GM18868 (cell line): ENCODE data around the gene STMN1.
"Not testable (repeated sequence)": the region's sequence is repeated elsewhere in the genome, so short reads cannot be mapped to it uniquely, and the experiment has no call there.

Experiments used
- ATAC-seq: cut with Tn5 transposase; IDR thresholded peaks from one replicate; pipeline ENCODE4 v1.9.1; 2021; ENCODE audit warnings: mild to moderate bottlenecking, moderate library complexity; ENCODE audit not compliant: unreplicated experiment

STMN1 gene

GRCh38 chr1:25905680-25906643 is at the start of gene STMN1:
TSS of gene STMN1 (minus strand) at chr1:25906419. CDS start at chr1:25904676, 1,743 bp downstream.
- ATAC-seq: peak; percentile 71

- no peak for ATAC-seq
These were observed 49.3 kb upstream of the STMN1 start for GRCh38 chr1:25955553-25955952.

GRCh38 chr1:25954282-25954938 is 48.2 kb upstream of the STMN1 start:
- ATAC-seq: no peak

GRCh38 chr1:25952841-25953401 is 46.7 kb upstream of the STMN1 start:
- no peak for ATAC-seq

GRCh38 chr1:25948641-25949040 is 42.4 kb upstream of the STMN1 start:
- no peak for ATAC-seq

DNA sequence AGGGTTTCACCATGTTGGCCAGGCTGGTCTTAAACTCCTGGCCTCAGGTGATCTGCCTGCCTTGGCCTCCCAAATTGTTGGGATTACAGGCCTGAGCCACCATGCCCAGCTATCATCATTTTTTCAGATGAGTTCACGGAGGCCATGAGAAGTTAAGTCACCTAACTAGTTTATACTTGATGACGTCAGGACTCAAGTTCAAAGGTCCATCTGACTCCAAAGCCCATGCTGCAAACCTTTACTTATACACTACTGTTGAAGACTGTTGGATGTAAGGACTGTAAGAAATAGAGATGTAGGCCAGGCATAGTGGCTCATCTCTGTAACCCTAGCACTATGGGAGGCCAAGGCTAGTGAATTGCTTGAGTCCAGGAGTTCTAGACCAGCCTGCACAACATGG is 40.8 kb upstream of the STMN1 start:
- ATAC-seq: no peak

DNA sequence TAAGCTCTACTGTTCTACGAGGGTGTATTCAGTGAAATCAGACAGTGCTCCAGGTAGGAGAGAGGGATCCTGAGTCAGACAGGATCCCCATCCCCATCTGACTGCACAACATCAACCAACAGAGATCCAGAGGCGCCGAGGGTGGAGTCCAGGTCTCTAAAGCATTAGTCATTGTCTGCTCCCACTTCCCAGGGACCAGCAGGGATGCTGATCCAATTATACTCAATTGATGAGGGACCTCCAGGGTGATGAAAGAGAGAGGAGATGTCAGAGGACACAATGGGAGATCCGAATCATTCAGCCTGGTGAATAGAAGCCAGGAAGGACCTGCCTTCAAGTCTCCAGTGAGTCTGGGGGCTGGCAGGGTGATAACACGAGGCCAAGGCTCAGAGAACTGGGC is 39.5 kb upstream of the STMN1 start:
- ATAC-seq: no peak

DNA sequence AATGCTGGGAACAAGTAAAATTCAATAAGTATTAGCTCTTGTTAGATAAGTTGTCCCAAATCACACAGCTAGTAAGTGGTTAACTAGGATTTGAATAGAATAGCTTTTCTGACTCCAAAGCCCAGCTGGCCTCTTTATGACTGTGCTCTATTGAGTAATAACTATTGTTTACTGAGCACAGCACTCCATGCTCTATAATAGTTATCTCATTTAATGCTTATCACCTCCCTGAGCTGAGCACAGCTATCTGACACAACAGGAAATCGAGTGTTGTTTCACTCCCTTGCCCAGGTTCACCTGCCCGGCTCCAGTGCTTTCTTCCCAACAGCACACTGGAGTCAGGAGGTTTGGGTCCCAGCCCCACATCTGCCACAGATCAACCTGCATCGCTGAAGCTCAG is 38.8 kb upstream of the STMN1 start:
- ATAC-seq: no peak

DNA sequence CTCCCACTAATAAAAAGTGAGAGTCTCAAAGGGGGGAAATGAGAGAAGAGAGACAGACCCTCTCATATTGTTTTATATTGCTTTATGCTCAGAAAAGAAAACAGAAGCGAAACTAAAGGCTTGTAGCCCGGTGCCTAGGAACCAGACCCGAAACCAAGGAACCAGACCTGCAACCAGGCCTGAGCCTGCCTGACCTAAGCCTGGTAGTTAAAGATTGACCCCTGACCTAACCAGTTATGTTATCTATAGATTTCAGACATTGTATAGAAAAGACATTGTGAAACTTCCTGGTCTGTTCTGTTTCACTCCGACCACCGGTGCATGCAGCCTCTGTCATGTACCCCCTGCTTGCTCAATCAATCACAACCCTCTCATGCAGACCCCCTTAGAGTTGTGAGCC is 37.3 kb upstream of the STMN1 start:
- ATAC-seq: not testable (repeated sequence)

- ATAC-seq: no peak
These were observed 30.7 kb upstream of the STMN1 start for GRCh38 chr1:25936947-25937346.

DNA sequence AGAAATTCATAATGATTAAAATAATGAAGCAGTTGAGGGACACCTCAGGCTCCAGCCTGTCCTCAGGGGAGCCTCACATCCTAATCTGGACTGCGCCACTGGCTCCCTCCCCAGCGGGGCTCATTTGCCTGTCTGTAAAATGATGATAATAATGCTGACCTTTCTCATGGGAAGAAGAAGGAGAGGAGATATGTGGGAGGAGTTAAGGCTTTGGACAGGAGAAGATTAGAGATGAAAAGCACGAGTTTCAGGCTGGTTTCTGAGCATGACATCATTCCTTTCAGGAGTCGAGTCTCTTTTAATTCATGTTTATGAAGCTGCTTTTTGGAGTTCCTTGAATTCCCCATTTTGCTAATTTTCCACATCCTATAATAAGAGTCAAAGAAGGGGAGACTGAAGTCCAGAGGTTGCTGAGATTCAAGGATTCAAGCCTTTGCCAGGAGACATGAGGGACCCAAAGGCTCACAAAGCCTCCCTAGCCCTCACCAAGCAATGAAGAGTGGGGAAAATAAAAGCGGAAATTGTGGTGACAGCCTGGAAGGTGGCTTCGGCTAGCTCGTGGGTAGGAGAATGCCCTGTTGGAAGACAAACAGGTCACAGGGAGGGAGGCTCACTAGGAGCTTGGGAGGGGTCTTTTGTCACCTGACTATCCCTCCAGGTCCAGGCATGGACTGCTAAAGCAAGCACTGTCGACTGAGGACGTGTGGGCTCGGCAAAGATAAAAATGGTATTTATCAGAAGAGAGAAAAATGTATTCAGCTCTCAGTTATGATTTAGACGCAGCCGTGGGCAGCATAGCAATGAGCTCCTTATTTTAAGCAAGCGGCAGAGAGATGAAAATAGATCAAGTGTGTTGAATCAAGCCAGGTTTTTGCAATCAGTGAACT is 27.5 kb upstream of the STMN1 start:
- no peak for ATAC-seq

DNA sequence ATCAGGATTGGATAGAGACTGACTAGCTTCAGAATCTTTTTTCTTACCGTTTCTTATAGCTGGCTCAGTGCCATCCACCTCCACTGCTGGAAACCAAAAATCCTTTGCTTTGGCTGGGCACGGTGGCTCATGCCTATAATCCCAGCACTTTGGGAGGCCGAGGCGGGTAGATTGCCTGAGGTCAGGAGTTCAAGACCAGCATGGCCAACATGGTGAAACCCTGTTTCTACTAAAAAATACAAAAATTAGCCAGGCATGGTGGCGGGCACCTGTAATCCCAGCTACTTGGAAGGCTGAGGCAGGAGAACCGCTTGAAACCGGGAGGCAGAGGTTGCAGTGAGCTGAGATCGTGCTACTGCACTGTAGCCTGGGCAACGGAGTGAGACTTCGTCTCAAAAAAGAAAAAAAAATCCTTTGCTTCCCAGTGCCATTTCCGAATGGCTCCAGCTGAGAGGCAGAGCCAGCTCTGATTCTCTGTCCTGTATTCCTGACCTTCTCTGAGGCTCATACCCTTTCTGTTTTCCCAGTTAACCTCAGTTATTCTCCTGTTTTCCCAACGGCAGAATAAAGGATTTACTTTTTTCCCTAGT is 26.7 kb upstream of the STMN1 start:
- not testable (repeated sequence) for ATAC-seq

DNA sequence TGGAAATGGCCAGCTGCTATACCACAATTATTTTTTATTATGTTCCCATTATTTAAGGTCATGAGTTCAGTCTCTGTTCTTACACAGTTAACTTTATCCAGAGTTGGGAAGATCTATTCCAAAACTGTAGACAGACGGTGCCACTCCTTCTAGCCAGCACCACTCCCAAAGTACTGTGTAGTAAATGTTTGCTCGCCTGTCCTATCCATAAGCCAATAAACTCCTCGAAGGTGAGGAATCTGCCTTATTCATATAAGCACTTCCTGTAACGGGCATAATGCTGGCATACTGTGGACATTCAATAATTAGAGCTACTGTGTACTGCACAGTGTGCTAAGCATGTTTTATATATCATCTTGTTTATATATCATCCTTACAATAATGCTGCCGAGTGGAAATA is 26.1 kb upstream of the STMN1 start:
- no peak for ATAC-seq

DNA sequence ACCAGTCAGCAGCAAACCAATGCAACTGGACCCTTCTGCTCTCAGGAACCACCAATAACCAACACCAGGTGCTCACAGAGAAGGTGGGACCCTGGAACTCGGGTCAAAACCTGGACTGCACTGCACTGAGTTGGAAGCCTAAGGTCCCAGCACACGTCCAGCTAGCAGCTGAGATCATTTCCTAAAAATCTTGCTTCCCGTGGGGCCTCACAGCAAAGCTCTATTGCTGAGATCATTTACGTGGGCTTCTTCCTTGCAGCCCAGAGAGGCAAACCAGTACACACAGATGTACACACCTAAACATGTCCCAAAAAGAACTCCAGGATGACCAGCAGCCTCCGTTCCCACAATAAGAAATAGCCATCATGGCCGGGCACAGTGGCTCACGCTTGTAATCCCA is 22.8 kb upstream of the STMN1 start:
- no peak for ATAC-seq

DNA sequence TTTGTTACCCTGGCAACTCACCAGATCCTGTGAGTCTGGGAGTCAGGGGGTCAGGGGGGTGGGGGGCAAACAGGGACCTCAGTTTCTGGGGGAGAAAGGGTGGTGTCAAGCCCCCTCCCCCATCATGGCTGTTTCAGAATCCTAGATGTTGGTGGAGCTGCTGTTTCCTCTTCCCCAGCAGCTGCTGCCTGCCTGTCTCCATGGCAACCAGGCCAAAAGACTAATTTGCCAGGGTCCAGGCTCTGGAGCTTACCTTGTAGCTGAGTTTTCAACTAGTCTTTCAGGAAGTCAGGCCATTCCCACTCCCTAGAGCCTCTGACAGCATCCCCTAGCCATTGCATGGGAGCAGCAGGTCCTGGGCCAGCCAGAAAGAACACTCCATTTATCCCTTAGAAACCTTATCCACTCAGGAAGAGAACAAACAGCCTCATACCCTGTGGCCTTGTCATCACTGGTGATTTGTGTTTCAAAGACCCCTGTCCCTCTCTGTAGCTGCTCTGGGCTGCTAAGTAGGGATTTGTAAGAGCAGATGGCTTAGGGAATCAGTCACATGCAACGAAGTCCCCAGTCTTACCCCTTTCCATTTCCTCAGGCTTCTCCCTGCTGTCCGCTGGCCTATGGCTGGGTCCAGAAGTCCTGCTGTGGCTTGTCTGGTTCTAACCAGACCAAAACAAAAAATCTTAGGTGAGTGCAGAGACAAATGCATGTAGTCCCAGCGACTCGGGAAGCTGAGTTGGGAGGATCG is 21.5 kb upstream of the STMN1 start:
- no peak for ATAC-seq

- no peak for ATAC-seq
These were observed 20.7 kb upstream of the STMN1 start for GRCh38 chr1:25926731-25927496.

DNA sequence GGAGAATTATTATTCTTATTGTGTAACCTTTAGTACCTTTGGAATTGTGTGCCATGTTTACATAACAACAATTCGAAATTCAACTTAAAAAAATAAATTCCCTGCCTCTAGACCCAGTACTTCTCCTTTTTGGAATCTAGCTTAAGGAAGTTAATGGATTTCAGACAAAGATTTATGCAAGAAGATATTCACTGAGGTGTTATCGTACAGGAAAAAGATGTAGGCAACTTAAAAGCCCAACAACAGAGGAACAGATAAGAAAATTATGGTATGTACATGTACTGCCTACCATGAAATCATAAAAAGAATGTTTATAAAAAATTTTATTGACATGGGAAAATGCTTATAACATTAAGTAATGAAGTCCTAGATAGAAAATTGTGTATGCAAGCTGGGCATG is 18.2 kb upstream of the STMN1 start:
- ATAC-seq: no peak

GRCh38 chr1:25922971-25923552 is 16.8 kb upstream of the STMN1 start:
- ATAC-seq: no peak
